GM21367 (cell line): ENCODE measurements around the gene CA5A.
"Not testable (repeated sequence)": the region's sequence is repeated elsewhere in the genome, so short reads cannot be mapped to it uniquely, and the experiment has no call there.

Experiments used
- ATAC-seq: cut with Tn5 transposase; IDR thresholded peaks from one replicate; pipeline ENCODE4 v1.9.1; 2021; ENCODE audit not compliant: unreplicated experiment

Gene CA5A

DNA sequence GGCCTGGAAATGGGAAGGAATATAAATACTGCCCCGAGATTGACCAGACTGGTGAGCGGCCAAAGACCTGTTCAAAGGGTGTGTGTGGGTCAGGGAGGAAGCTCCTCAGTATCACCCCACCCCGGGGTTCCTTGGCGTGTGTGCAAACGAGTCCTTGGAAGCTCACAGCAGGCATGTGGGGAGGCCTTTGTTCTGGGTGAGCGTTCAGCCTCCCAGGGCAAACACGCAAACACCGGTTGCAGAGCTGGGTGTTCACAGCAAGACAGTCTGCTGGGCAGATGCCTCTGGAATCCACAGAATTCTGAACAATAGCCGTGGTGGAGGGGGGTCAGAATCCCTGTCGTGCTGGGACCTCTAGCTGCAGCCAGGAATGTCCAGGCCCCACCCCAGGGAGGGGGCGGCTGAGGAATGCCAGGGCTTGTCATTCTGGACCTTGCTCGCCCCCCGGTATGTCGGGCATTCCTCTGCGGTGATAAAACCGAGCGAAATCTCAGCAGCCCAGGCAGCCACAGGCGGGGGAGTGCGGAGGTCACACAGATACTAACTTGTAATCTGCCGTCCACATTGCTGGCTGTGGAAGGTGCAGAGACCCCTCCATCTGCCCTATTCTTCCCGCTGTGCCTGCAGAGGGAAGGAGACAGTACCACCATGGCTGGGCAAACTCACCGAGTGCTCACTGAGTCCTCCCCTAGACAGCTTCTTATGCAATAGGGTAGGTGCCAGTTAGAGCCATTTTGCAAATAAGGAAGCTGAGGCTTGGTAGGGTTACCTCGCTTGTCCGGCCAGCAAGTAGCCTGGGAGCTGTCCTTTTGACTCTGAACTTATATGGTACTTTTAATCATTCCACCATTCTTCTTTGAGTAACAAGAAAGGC lies 65.7 kb downstream of the CA5A start:
- ATAC-seq = not testable (repeated sequence)

DNA sequence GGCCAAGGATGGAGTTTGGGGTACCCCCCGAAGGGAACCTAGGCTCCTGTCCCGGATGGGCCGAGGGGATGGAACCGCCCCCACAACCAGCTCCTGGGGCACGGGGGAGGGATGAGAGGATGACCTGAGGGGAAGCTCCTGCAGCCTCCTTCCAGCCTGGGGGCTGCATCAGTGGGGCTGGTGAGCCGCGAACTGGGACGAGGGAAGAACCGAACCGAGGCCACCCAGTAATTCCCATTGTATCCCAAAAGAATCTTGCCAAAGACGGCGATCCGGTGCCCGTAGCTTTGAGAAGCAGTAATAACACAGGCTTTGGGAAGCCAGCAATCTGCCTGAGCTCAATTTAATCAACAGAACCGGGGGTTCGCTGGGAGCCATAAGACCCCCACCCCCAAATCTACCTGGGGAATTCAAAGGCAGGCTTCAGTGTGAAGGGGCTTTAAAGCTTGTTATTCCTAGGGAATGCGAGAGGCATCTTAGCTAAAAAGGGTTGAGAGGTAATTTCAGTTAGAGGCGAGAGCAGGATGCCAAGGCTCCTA lies 66.4 kb downstream of the CA5A start:
- ATAC-seq = not testable (repeated sequence)

GRCh38 chr16:87869061-87869878 lies 67.1 kb downstream of the CA5A start, which contains the start of gene SLC7A5:
TSS of gene SLC7A5 (minus strand) at chr16:87869507. CDS start at chr16:87869422, 85 bp downstream.
- ATAC-seq = peak; percentile 46

DNA sequence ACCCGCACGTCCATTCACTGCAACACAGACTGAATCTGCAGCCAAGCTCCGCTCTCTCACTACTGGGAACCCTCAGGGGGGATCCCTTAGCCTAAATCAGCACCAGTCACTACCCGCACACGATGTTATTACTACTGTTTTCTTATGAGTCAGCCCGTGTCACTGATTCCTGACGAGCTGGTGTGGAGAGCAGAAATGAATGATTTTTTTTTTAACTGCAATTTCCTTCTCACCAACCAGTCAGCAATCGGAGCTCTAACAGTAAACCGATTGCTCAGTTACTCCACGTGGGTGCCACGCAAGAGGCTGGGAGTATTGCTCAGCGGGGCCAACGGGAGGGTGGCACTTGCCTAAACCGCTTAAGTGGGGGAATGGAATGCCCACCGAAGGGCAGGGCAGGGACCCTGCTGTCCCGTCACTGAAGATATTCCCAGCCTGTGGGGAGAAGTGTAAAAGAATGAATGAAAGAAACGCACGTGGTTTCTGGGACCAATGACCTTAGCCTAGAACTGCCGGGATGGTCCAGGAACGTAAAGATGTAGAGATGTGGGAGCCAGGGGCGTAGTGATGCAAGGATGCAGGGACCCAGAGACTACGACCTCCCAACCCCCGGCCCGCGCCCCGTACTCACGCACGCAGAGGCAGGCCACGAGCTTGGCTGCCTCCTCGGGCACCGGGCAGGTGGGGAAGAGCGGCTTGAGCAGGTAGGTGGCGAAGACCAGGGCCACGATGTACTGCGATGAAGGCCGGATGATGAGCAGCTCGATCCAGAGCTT lies 67.9 kb downstream of the CA5A start:
- ATAC-seq = peak; percentile 15

GRCh38 chr16:87865902-87866555 lies 70.3 kb downstream of the CA5A start:
- not testable (repeated sequence) for ATAC-seq

DNA sequence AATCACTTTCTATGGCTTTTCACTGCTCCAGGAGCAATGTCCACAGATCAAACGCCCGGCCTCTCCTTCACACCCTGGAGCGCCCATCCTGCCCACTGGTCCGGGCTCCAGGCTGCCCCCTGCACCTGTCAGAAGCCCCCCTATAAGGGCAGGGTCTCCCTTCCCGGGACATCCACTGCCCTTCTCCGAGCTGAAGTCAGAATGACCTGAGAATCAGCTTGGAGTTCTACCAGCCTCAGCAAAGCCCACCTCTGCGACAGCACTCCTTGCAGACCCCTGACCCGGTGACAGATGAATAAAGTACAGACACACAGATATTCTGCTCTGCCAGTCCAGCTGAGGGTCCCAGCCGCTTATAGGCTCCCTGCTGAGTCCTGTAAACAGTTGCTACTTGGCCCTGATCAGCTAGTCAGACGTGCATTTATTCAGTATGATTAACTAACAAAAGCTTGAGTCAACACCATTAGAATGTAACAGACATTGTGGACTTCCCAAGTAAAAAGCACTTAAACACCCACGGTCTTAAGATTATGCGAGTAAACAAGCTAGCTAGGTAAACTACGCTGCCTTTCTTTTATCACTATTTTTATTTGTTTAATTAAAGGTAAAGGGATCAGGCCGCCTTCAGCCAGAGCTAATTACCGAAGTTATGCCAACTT lies 71.9 kb downstream of the CA5A start:
- no peak for ATAC-seq

GRCh38 chr16:87863327-87863635 lies 73.0 kb downstream of the CA5A start:
- not testable (repeated sequence) for ATAC-seq

DNA sequence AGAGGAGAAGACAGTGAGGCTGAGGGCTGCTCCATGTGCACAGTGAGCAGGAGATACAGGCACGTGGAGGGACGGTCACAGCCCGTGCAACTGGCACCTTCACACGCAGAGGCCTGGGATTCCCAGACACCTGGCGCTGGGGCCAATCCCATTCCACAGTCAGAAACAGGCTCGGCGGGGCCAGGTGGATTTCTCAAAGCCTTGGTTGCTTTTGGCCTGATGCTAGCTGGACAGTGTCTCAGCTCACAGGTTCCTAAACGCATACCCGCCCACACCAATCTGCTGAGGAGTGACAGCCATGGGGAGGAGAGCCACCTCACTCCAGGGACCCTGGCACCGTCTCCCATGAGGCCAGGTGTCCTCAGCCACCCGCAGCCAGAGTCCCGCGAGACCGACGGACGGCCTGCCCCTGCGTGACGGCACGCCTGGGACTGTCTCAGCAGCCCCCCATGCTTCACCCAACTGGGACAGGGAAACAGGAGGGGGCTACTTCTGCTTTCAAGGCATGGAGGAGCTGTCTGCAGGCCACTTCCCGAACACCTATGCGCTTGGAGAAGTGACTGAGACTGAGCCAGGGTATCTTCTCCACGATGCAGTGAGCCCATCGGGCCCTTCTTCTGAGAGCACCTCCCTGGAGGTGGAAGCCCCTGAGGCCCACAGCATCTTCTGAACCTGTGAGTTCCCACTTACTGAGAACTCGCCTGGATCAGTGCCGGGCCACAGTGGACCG lies 73.6 kb downstream of the CA5A start:
- ATAC-seq = not testable (repeated sequence)

DNA sequence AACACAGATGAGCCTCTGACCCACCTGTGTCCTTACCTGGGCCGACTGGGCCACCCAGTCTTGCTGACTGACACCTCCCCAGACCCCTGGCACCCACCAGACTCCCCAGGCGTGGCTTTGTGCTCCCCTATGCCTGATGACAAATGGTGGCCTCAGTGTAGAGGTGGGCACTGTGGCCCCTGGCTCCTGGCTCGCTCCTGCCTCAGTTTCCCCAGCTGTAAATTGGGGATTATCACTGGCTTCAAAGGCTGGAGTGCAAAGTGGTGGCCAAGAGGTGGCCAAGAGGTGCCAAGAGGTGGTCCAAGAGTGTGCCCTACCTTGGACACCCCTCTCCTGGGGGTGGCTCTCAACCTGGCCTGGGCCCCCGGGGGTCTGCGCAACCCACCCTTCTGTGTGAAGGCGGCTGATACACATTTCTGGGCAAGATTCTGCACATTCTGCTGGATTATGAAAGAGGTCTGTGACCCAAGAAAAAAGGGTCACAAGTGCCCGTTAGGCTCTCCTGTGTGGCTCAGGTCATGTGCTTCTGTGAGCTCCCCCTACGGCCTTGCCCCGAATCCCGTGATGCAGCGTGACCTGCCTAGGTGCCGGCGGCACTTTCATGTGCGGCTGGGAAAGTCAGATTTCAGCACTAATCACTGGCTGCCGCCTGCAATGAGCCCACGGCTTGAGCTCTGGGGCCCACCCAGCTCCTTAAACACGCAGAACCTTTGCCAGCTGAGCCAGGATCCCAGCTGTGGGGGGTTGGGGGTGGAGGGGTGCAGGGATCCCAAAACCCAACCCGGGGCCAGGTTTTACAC lies 74.8 kb downstream of the CA5A start:
- not testable (repeated sequence) for ATAC-seq

- no peak for ATAC-seq
Observed at GRCh38 chr16:87860553-87861299, 75.6 kb downstream of the CA5A start.

DNA sequence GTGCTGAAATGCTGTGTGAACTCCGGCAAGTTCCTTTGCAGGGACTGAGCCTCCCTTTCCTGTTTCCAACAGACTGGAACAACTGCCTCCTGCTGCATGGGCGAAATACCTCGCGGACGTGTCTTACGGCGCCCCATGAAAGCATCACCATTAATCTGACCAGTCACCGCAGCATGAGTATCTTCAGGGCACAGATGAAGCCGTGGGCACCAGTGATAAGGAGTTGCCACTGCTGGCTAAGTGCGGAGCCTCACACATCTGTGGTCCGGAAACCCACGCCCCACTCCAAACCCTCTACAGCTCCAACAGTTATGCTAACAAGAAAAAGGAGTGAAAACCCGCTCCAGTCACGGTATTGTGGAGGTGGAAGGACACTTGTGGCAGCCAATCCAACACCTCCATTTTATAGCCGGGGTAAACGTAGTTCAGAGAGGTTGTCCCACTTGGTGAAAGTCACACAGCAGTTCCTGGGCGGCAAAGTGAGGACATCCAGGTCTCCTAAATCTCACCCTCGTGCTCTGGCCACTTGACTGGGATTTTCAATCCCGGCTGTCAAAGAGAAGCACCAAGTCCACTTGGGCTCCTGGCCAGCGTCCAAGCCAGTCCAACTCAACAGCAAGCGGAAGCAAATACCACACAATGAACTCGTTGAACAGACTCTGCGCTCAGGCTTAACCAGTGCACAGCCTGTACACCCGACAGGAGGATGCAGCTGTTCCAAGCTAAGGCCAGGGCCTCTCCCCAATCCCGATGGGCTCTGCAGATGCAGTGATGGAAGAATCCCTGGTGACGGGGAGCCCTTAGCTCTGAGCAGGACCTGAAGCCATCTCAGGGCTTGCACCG lies 78.0 kb downstream of the CA5A start:
- not testable (repeated sequence) for ATAC-seq

GRCh38 chr16:87856791-87857228 lies 79.5 kb downstream of the CA5A start:
- ATAC-seq = no peak

DNA sequence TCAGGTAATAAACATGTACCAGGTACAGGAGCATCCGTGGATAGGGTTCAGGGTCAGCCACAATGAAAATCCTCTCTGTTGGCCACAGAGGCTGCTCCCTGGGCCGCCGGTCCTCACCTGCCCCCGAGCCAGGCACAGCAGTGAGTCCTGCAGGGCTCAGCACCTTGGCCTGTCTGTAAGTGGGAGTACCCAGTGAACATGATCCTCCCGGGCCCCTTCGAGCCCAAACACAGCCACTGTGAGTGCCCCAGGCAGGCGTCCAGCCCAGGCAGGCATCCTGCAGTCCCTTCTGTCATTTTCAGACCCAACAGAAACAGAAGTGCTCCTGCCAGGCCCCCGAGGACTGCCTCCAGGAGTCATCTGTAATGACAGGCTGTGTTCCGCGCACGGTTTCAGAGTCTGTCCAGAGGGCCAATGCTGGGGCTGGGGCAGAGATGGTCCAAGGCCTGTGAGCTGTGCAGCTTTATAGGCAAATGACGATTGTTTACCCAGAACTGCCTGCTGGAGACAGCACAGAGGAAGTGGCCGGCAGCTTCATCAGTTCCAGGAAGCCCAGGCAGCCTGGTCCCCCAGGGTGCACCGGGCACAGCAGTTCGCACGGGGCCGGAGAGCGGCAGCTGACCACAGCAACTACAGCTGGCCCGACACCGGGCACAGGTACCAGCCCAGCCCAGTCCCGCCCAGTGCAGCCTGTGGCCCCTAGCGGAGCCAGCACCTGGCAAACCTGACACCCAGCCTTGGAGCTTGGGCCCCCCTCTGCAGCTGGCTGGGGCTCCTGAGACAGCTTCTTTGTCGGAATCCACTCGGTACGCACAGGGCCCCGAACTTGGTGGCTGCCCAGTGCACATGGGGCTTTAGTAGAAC lies 80.2 kb downstream of the CA5A start:
- ATAC-seq = no peak

- no peak for ATAC-seq
Observed at GRCh38 chr16:87854907-87855683, 81.2 kb downstream of the CA5A start.
